NOMO-1 treated with dmso at 0.1 percent for 144 hours (cell line): ENCODE measurements around the gene MIPOL1.
"Not testable (repeated sequence)": the region's sequence is repeated elsewhere in the genome, so short reads cannot be mapped to it uniquely, and the experiment has no call there.

Experiments used
- DNase-seq: peaks from one replicate; lab custom pipeline; 2025; ENCODE audit not compliant: unreplicated experiment; lab: John Stamatoyannopoulos, UW

The MIPOL1 gene

DNA sequence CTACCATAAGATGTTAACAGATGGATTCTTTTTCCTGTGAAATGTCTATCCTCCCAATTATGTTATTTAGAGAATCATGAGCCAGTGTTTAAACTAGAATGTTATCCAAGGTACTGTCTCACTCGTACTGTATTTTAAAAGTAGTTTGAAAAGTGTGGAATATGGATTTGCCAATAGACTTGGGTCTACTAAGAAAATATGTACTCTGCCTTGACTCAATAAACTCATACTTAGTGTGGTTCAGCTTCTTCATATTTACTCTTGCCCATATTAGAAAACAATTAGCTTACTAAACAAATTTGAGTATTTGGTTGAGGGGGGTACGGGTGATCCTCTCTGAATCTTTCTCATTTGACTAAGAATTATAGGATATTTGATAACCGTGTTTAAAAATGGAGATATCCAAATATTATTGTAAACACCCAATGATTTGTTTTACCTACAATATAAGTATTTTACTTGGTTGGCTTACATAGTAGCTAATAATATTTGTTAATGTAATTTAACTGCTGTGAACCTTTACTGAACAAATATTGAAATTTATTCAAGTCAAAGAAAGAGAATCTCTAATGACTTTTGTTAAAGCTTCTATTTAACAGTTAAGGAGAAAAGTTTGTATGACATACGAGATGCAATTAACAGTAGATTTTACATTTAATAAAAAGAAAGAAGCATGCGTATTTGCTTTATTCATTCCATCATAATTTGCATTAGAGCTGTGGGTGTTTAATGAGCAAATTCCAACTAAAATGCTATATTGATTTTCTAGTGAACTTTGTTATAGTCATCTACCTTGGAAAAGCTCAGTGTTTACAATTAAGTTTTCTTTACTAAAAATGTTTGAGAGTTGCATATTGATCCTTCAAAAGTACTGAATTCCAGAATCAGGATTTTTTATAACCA is 81.2 kb downstream of the MIPOL1 start:
- no peak for DNase-seq

DNA sequence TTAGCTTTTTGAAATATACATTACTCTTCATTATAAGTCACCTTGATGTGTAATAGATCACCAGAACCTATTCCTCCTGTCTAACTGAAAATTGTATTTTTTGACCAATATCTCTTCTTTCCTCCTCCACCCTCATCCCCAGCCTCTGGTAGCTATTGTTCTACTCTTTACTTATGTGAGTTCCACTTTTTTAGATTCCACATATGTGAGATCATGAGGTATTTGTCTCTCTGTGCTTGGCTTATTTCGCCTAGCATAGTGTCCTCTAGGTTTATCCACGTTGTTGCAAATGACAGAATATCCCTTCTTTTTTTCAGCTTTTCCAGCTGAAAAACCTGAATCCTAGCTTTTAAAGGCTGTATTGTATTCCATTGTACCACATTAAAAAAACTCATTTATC is 82.1 kb downstream of the MIPOL1 start:
- no peak for DNase-seq

DNA sequence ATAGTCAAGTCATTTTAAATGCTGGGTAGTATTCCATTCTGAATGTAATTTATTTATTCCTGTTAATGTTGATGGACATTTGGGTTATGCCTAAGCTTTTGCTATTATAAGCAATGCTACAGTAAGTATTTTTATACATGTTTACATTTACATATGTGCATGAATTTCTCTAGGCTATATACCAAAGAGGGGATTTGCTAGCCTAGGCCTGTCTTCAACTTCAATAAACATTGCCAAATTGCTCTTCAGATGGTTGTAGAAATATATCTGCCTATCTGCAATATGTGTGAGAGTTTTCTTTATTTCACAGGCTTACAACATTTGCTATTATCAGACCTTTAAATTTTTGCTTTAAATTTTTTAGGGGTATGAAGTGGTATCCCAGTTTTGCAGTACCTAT is 87.0 kb downstream of the MIPOL1 start:
- no peak for DNase-seq

DNA sequence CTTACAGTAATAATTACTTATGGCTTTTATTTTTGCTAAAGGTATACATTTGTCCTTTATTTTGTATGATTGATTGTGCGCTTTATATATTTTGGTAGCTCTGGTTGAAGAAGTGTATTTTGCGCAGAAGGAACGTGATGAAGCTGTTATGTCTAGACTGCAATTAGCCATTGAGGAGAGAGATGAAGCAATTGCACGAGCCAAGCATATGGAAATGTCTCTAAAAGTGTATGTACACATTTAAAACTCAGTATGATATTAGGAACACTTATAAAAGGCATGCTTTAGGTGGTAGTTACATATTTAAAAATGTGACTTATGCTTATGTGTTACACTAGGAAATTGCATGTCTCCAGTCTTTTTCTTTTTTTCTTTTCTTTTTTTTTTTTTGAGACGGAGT is 87.5 kb downstream of the MIPOL1 start:
- DNase-seq = no peak

DNA sequence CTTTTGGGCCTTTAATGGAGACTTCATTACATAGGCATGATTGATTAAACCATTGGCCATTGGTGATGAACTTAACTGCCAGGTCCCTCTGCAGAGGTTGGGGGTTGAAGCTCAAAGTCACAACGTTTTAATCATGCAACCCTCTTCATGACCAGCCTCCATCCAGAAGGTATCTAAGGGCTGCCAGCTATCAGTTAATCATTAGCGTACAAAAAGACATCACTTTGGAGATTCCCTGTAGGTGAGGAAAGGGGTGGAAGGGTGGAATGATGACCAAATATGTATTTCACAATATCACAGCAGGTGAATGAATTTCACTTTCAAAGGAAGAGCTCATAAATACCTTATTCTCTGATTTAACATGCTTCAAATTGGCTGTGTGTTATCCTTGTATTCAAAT is 92.0 kb downstream of the MIPOL1 start:
- DNase-seq = no peak

DNA sequence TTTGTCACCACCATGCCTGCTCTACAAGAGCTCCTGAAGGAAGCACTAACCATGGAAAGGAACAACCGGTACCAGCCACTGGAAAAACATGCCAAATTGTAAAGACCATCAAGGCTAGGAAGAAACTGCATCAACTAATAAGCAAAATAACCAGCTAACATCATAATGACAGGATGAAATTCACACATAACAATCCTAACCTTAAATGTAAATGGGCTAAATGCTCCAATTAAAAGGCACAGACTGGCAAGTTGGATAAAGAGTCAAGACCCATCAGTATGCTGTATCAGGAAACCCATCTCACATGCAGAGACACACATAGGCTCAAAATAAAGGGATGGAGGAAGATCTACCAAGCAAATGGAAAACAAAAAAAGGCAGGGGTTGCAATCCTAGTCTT is 97.5 kb downstream of the MIPOL1 start:
- DNase-seq = not testable (repeated sequence)

DNA sequence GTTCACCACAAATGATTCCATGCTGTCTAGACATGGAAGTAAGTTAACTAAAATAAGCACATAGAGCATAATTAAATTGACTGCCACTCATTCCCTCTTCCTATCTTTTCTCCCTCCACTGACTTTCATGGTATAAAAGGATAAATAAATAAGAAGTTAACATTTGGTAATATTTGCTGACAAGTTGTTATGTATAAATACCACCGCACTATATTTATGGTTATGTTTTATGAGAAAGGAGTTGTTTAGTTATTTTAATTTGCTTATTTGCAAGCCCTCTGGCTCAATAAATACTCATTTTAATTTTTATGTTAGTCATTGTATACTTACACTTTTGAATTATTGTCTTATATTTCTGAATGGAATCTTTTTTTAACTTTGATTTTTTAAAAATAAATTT is 113.5 kb downstream of the MIPOL1 start:
- DNase-seq = no peak

DNA sequence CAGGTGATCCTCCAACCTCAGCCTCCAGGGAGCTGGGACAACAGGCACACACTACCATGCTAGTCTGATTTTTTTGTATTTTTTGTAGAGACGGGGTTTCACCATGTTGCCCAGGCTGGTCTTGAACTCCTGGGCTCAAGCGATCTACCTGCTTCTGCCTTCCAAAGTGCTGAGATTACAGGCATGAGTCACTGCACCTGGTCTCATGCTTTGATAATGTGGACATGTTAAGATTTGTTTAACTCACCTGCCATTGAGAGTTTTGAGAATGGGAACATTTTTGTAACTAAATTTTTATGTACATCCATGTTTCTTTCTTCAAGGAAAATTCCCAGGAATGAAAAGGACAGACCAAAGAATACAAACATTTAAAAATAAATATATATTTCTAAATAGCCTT is 121.2 kb downstream of the MIPOL1 start:
- DNase-seq = no peak

DNA sequence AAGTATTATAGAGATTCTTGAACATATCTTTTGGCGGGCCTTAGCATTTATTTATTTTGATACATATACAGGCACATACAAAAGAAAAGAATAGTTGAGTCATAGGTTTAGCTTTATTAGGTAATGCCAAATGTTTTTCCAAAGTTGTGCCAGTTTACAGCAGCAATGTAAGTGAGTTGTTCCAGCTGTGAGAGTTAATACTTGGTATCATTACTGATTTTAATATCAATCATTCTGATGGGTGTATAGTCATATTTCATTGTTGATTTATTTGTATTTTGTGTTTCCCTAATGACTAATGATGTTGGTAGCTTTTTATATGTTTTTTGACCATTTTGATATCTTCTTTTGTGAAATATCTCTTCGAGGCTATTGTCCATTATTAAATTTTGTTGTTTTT is 122.4 kb downstream of the MIPOL1 start:
- DNase-seq = no peak

DNA sequence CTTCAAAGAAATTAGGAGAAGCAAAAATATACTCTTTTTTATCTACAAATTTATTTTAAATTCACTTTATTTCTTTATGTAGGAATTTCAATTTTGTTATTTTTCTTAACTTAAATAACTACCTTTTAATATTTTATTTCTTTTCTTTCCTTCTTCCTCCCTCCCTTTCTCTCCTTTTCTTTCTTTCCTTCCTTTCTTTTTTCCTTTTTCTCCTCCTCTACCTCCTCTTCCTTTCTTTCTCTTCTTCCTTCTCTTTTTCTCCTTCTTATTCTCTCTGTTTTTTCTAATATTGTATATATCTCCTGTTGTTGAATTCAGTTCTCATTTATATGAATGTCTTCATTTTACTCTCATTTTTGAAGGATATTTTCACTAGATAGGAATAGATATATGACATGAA is 127.6 kb downstream of the MIPOL1 start:
- no peak for DNase-seq

DNA sequence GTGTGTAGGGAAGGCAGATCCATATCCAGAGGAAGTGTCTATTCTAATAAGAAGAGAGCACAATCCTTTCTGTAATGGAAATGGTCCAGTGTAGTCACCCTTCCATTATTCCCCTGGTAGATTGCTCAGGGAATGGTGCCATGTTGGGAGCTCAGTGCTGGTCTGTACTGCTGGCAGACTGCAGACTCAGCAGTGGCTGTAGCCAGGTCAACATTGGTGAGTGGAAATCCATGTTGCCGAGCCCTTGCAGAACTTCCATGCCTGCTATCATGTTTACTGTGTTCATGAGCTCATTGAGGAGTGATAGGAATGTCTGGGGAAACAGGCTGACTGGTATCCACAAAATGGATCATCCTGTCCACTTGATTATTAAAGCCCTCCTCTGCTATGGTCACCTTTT is 128.7 kb downstream of the MIPOL1 start:
- no peak for DNase-seq

DNA sequence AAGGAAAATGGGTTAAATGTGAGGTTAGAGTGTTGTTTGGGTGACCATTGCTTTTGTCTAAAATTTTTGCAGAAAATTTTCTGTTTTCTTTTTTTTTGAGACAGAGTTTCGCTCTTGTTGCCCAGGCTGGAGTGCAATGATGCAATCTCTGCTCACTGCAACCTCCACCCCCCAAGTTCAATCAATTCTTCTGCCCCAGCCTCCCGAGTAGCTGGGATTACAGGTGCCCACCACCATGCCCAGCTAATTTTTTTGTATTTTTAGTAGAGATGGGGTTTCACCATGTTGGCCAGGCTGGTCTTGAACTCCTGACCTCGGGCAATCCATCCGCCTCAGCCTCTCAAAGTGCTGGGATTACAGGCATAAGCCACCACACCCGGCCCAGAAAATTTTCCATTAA is 130.2 kb downstream of the MIPOL1 start:
- not testable (repeated sequence) for DNase-seq

DNA sequence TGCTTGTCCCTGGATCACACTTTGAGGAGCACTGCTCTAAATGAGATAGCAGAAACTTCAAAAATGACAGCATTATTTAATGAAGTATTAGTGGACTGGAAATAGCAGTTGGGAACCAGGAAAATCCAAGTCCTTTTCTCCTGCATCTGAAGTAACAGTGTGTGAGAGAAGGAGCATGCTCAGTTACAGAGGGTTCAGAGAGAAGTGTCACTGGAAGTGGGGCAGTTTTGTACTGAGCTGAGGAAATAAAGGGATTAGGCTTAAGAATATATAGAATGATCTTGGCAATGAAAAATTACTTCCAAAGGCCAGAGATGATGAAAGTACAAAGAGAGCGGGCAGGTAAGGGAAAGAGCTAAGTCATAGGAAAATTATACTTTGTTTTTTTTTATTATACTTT is 130.9 kb downstream of the MIPOL1 start:
- no peak for DNase-seq

DNA sequence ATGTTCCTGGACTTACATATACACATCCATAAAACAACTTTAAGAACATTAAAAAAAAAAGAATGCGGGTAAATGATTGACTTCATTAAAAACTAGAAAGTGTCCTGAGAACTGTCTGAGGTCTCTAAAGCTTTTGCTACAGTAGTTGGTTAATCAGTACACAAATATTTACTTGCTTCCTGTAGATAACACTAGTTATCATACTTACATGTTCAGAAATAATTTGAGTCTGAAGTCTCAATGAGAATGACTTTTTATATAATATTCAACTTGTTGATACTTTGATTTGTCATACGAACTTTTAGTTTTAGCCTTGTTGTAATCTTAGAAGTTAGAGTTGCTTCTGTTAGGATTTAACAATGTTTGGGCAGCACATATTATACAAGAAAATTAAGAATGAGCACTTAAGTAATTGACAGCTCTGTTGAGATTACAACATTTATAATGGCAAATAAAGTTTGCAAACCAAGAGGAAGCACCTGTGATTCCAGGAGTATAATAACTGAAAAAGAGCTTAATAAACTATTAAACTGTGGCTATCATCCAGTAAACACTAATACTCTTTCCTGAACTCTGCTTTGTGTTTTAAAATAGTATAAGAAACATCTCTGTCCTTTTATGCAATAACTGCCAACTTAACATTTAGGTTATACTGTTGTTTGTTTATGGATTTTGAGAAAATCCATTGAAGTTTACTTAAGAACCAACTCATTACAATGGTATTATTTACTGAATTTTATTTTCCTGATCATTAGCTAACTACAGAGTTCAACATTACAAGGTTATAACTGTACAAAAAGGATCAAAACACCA is 131.7 kb downstream of the MIPOL1 start:
- no peak for DNase-seq

DNA sequence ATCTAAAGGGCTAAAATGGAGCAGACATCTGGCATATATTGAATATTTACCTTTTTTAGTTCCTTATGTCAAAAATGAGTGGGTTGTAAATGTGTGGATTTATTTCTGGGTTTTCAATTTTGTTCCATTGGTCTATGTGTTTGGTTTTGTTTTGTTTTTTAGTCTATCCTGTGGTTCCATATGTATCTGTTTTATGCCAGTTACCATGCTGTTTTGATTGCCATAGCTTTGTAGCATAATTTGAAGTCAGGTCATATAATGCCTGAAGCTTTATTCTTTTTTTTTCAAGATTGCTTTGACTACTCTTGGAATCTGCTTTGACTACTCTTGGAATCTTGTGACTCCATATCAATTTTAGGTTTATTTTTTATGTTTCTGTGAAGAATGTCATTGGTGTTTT is 133.2 kb downstream of the MIPOL1 start:
- DNase-seq = no peak

DNA sequence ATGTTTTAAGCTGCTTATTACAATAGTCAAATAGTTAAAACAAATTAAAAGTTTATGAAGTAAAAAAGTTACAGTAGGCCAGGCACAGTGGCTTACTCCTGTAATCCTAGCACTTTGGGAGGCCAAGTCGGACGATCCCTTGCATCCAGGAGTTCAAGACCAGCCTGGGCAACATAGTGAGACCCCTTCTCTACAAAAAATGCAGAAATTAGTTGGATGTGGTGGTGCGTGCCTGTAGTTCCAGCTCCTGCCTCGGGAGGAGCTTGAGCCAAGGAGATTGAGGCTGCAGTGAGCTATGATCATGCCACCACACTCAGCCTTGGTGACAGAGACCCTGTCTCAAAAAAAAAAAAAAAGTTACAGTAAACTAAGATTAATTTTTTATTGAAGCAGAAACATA is 142.6 kb downstream of the MIPOL1 start:
- DNase-seq = no peak

DNA sequence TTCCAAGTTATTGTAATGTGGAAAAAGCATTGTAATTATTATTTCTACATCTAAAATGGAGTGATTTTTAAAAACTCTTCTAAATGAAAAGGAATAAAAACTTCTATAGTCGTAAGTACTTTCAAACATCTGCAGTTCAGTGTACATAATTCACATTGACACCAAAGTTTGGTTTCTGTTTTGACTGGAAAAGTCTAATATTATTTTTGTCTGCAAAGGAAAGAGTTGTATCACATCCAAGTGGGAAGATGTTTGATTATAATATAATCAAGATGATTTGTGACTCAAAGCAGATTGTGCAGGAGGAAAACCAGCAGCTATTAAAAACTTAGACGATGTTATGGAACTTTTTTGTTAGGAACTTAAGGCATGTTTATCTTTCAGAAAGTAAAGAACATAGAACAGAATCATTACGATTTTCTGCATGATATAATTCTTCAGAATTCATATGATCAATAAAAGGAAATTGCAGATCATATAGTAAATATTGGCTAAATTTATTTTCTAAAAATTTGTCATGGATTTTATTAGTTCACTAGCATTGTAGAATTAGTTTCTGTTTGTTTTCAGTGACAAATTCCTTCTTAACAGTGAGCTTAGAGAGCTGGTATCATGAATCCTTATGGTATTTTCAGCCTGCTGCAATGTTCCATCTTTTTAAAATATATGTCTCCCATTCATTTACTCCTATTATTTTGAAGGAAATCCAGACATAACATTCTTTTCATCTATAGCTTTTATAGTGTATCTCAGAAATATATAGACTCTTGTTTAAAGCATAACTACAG is 145.8 kb downstream of the MIPOL1 start:
- DNase-seq = no peak

DNA sequence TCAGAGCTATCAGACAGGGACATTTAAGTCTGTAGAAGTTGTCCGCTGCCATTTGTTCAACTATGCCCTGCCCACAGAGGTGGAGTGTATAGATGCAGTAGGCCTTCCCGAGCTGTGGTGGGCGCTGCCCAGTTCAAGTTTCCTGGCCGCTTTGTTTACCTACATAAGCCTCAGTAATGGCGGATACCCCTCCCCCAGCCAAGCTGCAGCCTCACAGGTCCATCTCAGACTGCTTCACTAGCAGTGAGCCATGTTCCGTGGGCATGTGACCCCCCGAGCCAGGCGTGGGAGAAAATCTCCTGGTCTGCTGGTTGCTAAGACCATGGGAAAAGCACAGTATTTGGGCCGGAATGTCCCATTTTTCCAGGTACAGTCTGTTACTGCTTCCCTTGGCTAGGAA is 165.9 kb downstream of the MIPOL1 start:
- no peak for DNase-seq

DNA sequence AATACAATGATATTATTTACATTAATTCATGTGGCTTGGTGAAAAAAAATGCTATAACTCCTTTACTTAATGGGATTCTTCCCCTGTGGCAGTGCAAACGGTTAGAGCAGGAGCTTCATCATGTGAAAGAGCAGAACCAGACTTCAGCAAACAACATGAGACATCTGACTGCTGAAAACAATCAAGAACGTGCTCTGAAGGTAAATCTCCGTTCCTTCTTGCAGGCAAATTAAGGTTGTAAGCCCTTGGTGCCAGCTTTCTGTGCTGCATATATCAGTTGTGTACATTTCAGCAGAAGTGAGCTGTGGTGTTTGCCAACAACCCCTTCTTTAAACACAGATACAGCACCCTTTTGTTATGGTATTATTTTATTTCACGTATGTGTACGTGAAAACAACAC is 171.7 kb downstream of the MIPOL1 start:
- no peak for DNase-seq

DNA sequence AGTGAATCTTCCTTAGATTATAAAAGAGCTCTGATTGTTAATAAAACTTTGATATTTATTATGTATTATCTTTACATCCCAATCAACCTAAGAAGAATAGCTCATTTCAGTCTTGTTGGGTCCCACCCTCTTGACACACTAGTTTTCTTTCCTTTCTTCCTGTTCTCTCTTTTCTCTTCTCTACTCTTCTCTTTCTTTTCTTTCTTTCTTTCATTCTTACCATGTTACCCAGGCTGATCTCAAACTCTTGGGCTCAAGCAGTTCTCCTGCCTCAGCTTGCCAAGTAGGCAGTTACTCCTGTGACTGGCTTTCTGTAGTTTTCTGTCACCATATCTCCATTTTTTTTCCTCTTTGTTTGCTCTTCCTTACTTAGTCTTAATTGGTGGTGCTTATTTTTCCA is 177.8 kb downstream of the MIPOL1 start:
- no peak for DNase-seq

DNA sequence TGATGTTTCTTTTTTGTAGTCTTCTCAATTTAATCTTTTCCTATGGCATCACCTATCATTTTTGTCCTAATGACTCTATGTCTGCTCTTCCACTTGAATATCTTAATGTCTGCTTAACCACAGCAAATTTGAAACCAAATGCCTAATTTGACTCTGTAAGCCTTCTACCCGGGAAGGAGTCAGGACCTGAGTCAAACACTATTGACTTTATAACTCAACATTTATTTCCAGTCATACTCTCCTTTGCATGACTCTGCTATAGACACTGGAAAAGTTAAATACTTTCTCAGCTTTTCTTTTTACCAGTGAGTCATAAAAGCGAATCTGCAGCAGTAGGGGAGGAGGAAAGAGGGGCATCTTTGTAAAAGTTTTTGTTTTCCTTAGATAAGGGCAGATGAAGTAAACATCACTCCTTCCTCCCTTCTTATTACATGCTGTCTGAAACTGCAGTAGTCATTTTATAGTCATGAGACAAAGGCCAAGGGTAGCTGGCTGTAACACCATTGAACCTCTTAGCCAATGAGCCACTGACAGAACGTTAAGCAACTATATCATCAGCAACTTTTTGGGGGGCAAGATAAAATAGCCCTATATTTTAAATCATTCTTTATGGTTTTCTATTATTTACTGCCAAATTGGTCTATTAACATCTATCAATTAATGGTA is 179.3 kb downstream of the MIPOL1 start:
- DNase-seq = no peak
